BJ (cell line): Measurements from ENCODE around the gene PCDHGB4. TPM values are rescaled to one million over a fixed set of nuclear protein-coding genes. Genes with fewer than 3 reads are reported as not detected.
"Not testable (repeated sequence)": the region's sequence is repeated elsewhere in the genome, so short reads cannot be mapped to it uniquely, and the experiment has no call there.

Source experiments
- CTCF ChIA-PET: fragments of 350-600 bp; formaldehyde crosslinking; extraction: SDS; loops from one replicate; lab custom pipeline; 2021; ENCODE audit warnings: antibody characterized with exemption, inconsistent platforms; lab: Yijun Ruan, JAX
- POLR2A ChIA-PET: fragments of 300-600 bp; sonication (Branson Sonifier 250); formaldehyde crosslinking; extraction: SDS; loops from one replicate; lab custom pipeline; 2021; ENCODE audit warnings: antibody characterized with exemption; lab: Charles Lee
- DNase-seq: peaks from one replicate; pipeline ENCODE4 v3.0.0-alpha.2; 2011; ENCODE audit warnings: low read depth
- H3K27me3 ChIP-seq: 2 replicates; pipeline ENCODE4 v1.6.0; 2011; ENCODE audit warnings: low read length; ENCODE audit not compliant: control insufficient read depth, insufficient read depth
- H3K36me3 ChIP-seq: 2 replicates; pipeline ENCODE4 v1.5.1; 2011; ENCODE audit warnings: low read length; ENCODE audit not compliant: control insufficient read depth, insufficient read depth
- H3K4me3 ChIP-seq: 2 replicates; pipeline ENCODE4 v1.5.1; 2011; ENCODE audit warnings: low read depth, mild to moderate bottlenecking, control low read depth, low read length
- polyA plus RNA-seq: library from polyadenylated mRNA; depleted of rRNA; stranded (reverse); fragments of >200 nt; gene quantifications from 2 replicates; pipeline ENCODE4 v1.2.3, GENCODE V29; 2011
- TF ChIP-seq, protein P1 (sequence below): IDR thresholded peaks from 2 replicates; pipeline ENCODE4 v1.5.1; 2011; ENCODE audit warnings: low read depth, mild to moderate bottlenecking, control low read depth, inconsistent platforms, low read length, moderate library complexity; ENCODE audit not compliant: insufficient read depth

PCDHGB4 gene
- polyA plus RNA-seq, 1 experiment, result 11.8 TPM

DNA sequence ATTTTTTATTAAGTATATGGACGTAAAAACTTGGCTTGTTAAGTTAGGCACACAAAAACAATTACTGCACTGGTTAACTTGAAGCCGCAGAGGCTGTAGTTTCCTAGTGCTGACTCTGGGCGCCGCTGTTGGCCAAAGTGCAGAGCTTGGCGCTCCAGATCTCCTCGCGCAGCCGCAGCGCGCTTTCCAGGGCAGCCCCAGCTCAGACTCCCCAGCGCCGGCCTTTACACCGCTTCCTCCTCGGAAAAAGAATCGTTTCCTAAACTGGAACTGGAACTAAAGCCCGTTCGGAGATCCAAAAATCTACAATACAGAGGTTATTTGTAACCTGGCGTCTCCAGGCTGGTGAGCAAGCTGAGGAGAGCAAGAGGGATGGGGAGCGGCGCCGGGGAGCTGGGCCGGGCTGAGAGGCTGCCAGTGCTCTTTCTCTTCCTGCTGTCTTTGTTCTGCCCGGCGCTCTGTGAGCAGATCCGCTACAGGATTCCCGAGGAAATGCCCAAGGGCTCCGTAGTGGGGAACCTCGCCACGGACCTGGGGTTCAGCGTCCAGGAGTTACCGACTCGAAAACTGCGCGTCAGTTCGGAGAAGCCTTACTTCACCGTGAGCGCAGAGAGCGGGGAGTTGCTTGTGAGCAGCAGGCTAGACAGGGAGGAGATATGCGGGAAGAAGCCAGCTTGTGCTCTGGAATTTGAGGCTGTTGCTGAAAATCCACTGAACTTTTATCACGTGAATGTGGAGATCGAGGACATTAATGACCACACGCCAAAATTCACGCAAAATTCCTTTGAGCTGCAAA lies 10.5 kb downstream of the PCDHGB4 start, which contains the start of gene PCDHGB5:
TSS of gene PCDHGB5 (plus strand) at position 192 of the 796 bp plus-strand sequence. CDS start at position 373, 181 bp downstream.
- not testable (repeated sequence) for DNase-seq, H3K36me3 ChIP-seq, H3K27me3 ChIP-seq
- peak within 1 kb of the TSS; percentile 35 for H3K4me3 ChIP-seq
- POLR2A ChIA-PET, result interaction anchor here (0.9 kb wide), 1 partner anchor 160 kb away, joined by 4 read pairs; no protein-coding TSS in a partner anchor
- TF ChIP-seq, protein P1, sequence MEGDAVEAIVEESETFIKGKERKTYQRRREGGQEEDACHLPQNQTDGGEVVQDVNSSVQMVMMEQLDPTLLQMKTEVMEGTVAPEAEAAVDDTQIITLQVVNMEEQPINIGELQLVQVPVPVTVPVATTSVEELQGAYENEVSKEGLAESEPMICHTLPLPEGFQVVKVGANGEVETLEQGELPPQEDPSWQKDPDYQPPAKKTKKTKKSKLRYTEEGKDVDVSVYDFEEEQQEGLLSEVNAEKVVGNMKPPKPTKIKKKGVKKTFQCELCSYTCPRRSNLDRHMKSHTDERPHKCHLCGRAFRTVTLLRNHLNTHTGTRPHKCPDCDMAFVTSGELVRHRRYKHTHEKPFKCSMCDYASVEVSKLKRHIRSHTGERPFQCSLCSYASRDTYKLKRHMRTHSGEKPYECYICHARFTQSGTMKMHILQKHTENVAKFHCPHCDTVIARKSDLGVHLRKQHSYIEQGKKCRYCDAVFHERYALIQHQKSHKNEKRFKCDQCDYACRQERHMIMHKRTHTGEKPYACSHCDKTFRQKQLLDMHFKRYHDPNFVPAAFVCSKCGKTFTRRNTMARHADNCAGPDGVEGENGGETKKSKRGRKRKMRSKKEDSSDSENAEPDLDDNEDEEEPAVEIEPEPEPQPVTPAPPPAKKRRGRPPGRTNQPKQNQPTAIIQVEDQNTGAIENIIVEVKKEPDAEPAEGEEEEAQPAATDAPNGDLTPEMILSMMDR, result peak; percentile 63
- CTCF ChIA-PET, result interaction anchor here (0.7 to 4.2 kb wide), 21 partner anchors 9 to 168 kb away, joined by 3 to 28 read pairs (median 4); partner anchors contain the start of genes PCDHGA1, PCDHGA10, PCDHGA11 and PCDHGA4

DNA sequence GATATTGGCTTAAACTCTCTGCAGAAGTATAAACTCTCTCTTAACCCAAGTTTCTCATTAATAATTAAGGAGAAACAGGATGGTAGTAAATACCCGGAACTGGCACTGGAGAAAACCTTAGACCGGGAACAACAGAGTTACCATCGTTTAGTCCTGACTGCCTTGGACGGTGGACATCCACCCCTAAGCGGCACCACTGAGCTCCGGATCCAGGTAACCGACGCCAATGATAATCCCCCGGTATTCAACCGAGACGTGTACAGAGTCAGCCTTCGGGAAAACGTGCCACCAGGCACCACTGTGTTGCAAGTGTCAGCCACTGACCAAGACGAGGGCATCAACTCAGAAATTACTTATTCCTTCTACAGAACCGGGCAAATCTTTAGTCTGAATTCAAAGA lies 11.1 kb downstream of the PCDHGB4 start:
- DNase-seq, result no peak
- TF ChIP-seq, protein P1, result no peak
- no peaks in the 10 kb centered on the region; the same call in 1 of the 2 replicates for H3K36me3 ChIP-seq
- POLR2A ChIA-PET, result no interaction called here
- CTCF ChIA-PET, result interaction anchor here (0.9 to 4.2 kb wide), 9 partner anchors 15 to 166 kb away, joined by 3 to 28 read pairs (median 4); partner anchors contain the start of genes PCDHGA10, PCDHGA11, PCDHGA4 and PCDHGA7
- H3K27me3 ChIP-seq, result no peaks in the 10 kb centered on the region
- no peak overlapping the region for H3K4me3 ChIP-seq

DNA sequence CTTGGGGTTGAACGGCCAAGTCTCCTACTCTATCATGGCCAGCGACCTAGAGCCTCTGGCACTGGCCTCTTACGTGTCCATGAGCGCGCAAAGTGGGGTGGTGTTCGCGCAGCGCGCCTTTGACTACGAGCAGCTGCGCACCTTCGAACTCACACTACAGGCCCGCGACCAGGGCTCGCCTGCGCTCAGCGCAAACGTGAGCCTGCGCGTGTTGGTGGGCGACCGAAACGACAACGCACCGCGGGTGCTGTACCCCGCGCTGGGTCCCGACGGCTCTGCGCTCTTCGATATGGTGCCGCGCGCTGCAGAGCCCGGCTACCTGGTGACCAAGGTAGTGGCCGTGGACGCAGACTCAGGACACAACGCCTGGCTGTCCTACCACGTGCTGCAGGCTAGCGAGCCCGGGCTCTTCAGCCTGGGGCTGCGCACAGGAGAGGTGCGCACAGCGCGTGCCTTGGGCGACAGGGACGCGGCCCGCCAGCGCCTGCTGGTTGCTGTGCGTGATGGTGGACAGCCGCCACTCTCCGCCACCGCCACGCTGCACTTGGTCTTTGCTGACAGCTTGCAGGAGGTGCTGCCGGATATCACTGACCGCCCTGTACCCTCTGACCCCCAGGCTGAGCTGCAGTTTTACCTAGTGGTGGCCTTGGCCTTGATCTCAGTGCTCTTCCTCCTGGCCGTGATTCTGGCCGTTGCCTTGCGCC lies 12.2 kb downstream of the PCDHGB4 start:
- TF ChIP-seq, protein P1, result no peak
- no peak for DNase-seq
- Histone ChIP-seq H3K27me3 (no peaks in the 10 kb centered on the region), H3K4me3 (no peak overlapping the region), H3K36me3 (no peaks in the 10 kb centered on the region; the same call in 1 of the 2 replicates)
- ChIA-PET CTCF (interaction anchor here (1.0 to 1.7 kb wide), 5 partner anchors 13 to 218 kb away, joined by 3 to 4 read pairs (median 3); partner anchors contain the start of genes PCDHB16 and PCDHGA10), POLR2A (no interaction called here)

DNA sequence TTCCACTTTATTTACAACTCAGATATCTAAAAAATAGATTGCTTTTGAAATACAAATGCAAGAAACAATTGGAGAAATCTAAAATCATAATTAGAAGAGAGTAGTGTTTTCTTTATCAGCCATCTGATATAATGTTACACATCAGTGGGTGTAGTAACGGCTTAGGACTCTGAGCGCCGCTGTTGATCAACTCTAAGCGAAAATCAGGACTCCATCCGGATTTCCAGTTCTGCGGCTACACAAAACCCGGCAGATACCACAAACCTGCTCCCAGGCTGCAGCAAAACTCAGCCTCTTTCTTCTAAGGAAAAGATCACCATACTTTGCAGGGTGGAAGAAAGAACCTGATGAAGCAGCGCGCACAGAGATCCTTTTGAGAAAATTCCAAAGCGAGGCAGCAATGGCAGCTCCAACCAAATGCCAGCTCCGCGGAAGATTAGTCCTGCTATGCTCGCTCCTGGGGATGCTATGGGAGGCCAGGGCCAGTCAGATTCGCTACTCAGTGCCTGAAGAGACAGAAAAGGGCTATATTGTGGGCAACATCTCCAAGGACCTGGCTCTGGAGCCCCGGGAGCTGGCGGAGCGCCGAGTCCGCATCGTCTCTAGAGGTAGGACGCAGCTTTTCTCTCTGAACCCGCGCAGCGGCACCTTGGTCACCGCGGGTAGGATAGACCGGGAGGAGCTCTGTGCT lies 15.2 kb downstream of the PCDHGB4 start, which contains the start of gene PCDHGA9:
TSS of gene PCDHGA9 (plus strand) at position 226 of the 691 bp plus-strand sequence. CDS start at position 401, 175 bp downstream.
- TF ChIP-seq, protein P1, result peak; percentile 35; the same call in 1 of the 2 replicates
- H3K4me3 ChIP-seq, result no peak within 1 kb of the TSS
- no peak for DNase-seq

More for the DNA sequence above, 15.2 kb downstream of the PCDHGB4 start, which contains the start of gene PCDHGA9:
- ChIA-PET POLR2A (no interaction called here), CTCF (interaction anchor here (0.6 to 1.5 kb wide), 4 partner anchors 12 to 161 kb away, joined by 3 to 8 read pairs (median 4); no protein-coding TSS in a partner anchor)
- Histone ChIP-seq H3K36me3 (no peaks in the 10 kb centered on the region; the same call in 1 of the 2 replicates), H3K27me3 (no peaks in the 10 kb centered on the region)
